ENCODE results near the gene ERI2.

GRCh38 chr16:20846030-20846429, 39.8 kb upstream of the ERI2 start:
- TF ChIP-seq CTCF (IDR thresholded peaks at IDR 0.05) (no peak), POLR2AphosphoS5 (IDR thresholded peaks at IDR 0.05) (no peak), EP300 (IDR thresholded peaks at IDR 0.05) (no peak)
